Caco-2 (cell line): ENCODE measurements around the gene ZNF691. TPM values are rescaled to one million over a fixed set of nuclear protein-coding genes. Genes with fewer than 3 reads are reported as not detected.

Source experiments
- BruUV-seq: library from RNA; stranded (reverse); fragments of 400-500 nt; replicated peaks from 2 replicates; lab custom pipeline; 2021; lab: Mats Ljungman, UMichigan
- CTCF ChIA-PET: fragments of 300-600 bp; sonication (Branson Sonifier 250); formaldehyde crosslinking; loops from one replicate; lab custom pipeline; 2022; ENCODE audit warnings: antibody characterized with exemption; lab: Charles Lee
- POLR2A ChIA-PET: fragments of 300-600 bp; sonication (Branson Sonifier 250); formaldehyde crosslinking; loops from one replicate; lab custom pipeline; 2022; ENCODE audit warnings: antibody characterized with exemption; lab: Charles Lee
- DNase-seq, 2 experiments: peaks; one replicate each; pipeline versions ENCODE4 v3.0.0 to v3.0.0-alpha.2; 2020 to 2022
- H3K27me3 ChIP-seq: replicated peaks from 2 replicates; pipeline ENCODE4 v1.6.0; 2011; ENCODE audit warnings: low read length; ENCODE audit not compliant: control insufficient read depth, insufficient read depth
- H3K36me3 ChIP-seq: 2 replicates; pipeline ENCODE4 v1.5.1; 2011; ENCODE audit warnings: low read length; ENCODE audit not compliant: control insufficient read depth, insufficient read depth
- H3K4me1 ChIP-seq: fragments of 250-450 bp; sonication (Bioruptor Pico); 2 replicates; pipeline ENCODE4 v1.5.1; 2020; ENCODE audit warnings: mild to moderate bottlenecking
- H3K4me3 ChIP-seq: 2 replicates; pipeline ENCODE4 v1.5.1; 2011; ENCODE audit warnings: low read depth, mild to moderate bottlenecking, control low read depth, low read length
- H3K9me3 ChIP-seq: fragments of 250-450 bp; sonication (Bioruptor Pico); 2 replicates; pipeline ENCODE4 v1.5.1; 2020; ENCODE audit warnings: mild to moderate bottlenecking, moderate library complexity
- H3K27ac Mint-ChIP-seq: one replicate; pipeline ENCODE4 v1.8.0; 2022; ENCODE audit warnings: mixed read lengths; ENCODE audit not compliant: unreplicated experiment
- H3K27me3 Mint-ChIP-seq: one replicate; pipeline ENCODE4 v1.8.0; 2022; ENCODE audit warnings: mixed read lengths; ENCODE audit not compliant: insufficient read depth, unreplicated experiment
- H3K36me3 Mint-ChIP-seq: one replicate; pipeline ENCODE4 v1.8.0; 2022; ENCODE audit warnings: mild to moderate bottlenecking, mixed read lengths; ENCODE audit not compliant: insufficient read depth, unreplicated experiment
- H3K4me1 Mint-ChIP-seq: one replicate; pipeline ENCODE4 v1.8.0; 2022; ENCODE audit warnings: low read depth, mixed read lengths; ENCODE audit not compliant: unreplicated experiment
- H3K4me3 Mint-ChIP-seq: one replicate; pipeline ENCODE4 v1.8.0; 2022; ENCODE audit warnings: mild to moderate bottlenecking, moderate library complexity, mixed read lengths; ENCODE audit not compliant: unreplicated experiment
- H3K9me3 Mint-ChIP-seq: one replicate; pipeline ENCODE4 v1.8.0; 2022; ENCODE audit warnings: mixed read lengths; ENCODE audit not compliant: unreplicated experiment
- intact Hi-C: fragments of 100-400 bp; cut with micrococcal nuclease; formaldehyde crosslinking; loops from one replicate; pipeline ENCODE4 v1.10.0; 2022; ENCODE audit not compliant: unreplicated experiment
- total RNA-seq: library from RNA; stranded (reverse); gene quantifications from 2 replicates; pipeline ENCODE4 v1.2.3, GENCODE V29; 2022
- TF ChIP-seq, protein P1 (sequence below), 2 experiments: fragments of 200-600 bp in 1 of 2; IDR thresholded peaks; 1 replicate in 1 of 2; 2 replicates in 1 of 2; pipeline versions ENCODE4 v1.5.1 to v1.8.0; 2011 to 2022; ENCODE audit warnings: antibody characterized with exemption in 1 of 2, control low read depth in 1 of 2, inconsistent platforms in 1 of 2, low read depth in 1 of 2, low read length in 1 of 2, mild to moderate bottlenecking in 1 of 2, moderate library complexity in 1 of 2; ENCODE audit not compliant: insufficient read depth in 1 of 2, severe bottlenecking in 1 of 2, unreplicated experiment in 1 of 2

The ZNF691 gene
- total RNA-seq, 1 experiment from 2014 or later = 7.8 TPM

DNA sequence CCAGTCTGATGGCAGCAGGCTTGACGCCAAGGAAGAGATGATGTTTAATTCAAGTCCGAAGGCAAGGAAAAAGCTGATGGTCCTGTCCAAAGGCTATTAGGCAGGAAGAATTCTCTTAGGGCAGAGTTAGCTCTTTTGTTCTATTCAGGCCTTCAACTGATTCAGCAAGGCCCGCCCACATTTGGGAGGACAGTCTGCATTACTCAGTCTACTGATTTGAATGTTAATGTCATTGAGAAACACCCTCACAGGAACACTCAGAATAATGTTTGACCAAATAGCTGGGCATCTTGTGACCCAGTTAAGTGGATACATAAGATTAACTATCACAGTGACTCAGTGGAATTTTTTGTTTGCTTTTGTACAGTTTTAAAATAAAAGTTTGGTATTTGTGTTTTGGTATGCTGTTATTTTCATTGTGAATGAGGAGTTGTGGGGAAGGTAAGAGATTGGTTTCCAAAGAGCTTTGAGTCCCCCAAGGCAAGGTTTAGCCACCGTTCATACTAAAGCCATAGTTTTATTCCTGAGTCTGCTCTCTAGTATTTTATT is 1.7 kb upstream of the ZNF691 start:
- no peak for DNase-seq
- BruUV-seq = no TSS peak

DNA sequence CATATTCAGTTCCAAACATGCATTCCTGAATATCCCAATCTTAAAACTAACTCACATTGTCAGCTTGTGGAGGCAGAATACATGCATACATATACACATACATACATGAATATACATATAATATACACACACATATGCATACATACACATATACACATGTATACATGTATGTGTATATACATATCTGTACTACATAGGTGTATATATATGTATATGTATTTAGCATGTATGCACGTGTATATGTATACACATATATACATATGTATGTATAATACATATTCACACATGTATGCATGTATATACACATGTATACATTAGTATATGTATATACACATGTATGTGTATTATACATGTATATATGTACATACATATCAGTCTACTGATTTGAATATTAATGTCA is 1.2 kb upstream of the ZNF691 start:
- no peaks in the 10 kb centered on the region for H3K9me3 ChIP-seq
- Mint-ChIP-seq H3K4me3 (no peak overlapping the region), H3K9me3 (no peaks in the 10 kb centered on the region), H3K36me3 (peaks cover 18% of the 10 kb centered on the region), H3K27me3 (no peaks in the 10 kb centered on the region), H3K4me1 (peaks cover 10% of the 10 kb centered on the region), H3K27ac (no peak overlapping the region)
- DNase-seq = no peak
- no peaks in the 10 kb centered on the region for H3K36me3 ChIP-seq
- intact Hi-C loops = no loop called here
- CTCF ChIA-PET = no interaction called here
- TF ChIP-seq, protein P1, sequence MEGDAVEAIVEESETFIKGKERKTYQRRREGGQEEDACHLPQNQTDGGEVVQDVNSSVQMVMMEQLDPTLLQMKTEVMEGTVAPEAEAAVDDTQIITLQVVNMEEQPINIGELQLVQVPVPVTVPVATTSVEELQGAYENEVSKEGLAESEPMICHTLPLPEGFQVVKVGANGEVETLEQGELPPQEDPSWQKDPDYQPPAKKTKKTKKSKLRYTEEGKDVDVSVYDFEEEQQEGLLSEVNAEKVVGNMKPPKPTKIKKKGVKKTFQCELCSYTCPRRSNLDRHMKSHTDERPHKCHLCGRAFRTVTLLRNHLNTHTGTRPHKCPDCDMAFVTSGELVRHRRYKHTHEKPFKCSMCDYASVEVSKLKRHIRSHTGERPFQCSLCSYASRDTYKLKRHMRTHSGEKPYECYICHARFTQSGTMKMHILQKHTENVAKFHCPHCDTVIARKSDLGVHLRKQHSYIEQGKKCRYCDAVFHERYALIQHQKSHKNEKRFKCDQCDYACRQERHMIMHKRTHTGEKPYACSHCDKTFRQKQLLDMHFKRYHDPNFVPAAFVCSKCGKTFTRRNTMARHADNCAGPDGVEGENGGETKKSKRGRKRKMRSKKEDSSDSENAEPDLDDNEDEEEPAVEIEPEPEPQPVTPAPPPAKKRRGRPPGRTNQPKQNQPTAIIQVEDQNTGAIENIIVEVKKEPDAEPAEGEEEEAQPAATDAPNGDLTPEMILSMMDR (IDR thresholded peaks at IDR 0.05; ENCODE audit: insufficient read depth in 1 of 2, low read depth in 1 of 2, low read length in 1 of 2, severe bottlenecking in 1 of 2, unreplicated experiment in 1 of 2) = no peak
- POLR2A ChIA-PET = no interaction called here
- no peak overlapping the region for H3K4me3 ChIP-seq
- no TSS peak for BruUV-seq
- H3K27me3 ChIP-seq = no peaks in the 10 kb centered on the region
- H3K4me1 ChIP-seq = no peaks in the 10 kb centered on the region; the same call in 1 of the 2 replicates

More for the DNA sequence above, 1.7 kb upstream of the ZNF691 start:
- Histone ChIP-seq H3K4me1 (no peaks in the 10 kb centered on the region; the same call in 1 of the 2 replicates), H3K27me3 (no peaks in the 10 kb centered on the region), H3K4me3 (no peak overlapping the region), H3K36me3 (no peaks in the 10 kb centered on the region), H3K9me3 (no peaks in the 10 kb centered on the region)
- H3K4me1 Mint-ChIP-seq = peaks cover 10% of the 10 kb centered on the region
- TF ChIP-seq, protein P1 (IDR thresholded peaks at IDR 0.05; ENCODE audit: insufficient read depth in 1 of 2, low read depth in 1 of 2, low read length in 1 of 2, severe bottlenecking in 1 of 2, unreplicated experiment in 1 of 2) = no peak
- intact Hi-C loops = no loop called here
- POLR2A ChIA-PET = no interaction called here
- H3K27me3 Mint-ChIP-seq = no peaks in the 10 kb centered on the region
- H3K4me3 Mint-ChIP-seq = no peak overlapping the region
- no peak overlapping the region for H3K27ac Mint-ChIP-seq
- peaks cover 13% of the 10 kb centered on the region for H3K36me3 Mint-ChIP-seq
- H3K9me3 Mint-ChIP-seq = no peaks in the 10 kb centered on the region
- CTCF ChIA-PET = no interaction called here

DNA sequence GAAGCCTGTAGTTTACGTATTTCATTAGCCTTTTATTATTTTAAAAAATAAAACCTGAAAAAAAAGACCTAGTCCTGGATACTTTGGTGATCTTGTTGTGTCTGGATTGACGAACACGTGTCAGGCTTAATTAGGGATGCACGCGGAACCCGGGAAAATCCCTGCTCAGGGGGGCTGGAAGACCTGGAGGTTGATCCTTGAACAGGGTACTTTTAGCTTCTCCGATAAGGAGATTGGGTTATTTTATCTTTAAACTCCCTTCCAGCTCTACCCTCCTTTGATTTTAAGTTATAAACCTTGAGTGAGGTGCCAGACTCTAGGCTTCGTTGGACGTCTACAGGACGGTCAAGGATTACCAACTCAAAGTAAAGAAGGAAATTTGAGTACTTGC is 552 bp upstream of the ZNF691 start:
- H3K27me3 Mint-ChIP-seq = no peaks in the 10 kb centered on the region
- H3K4me3 Mint-ChIP-seq = peak overlapping the region; percentile 100
- CTCF ChIA-PET = interaction anchor here (0.6 to 1.7 kb wide), 11 partner anchors 8 to 532 kb away, joined by 3 to 19 read pairs (median 4); partner anchors contain the start of genes C1orf50, CFAP57, EBNA1BP2 and P3H1

More for the DNA sequence above, 552 bp upstream of the ZNF691 start:
- peaks cover 23% of the 10 kb centered on the region for H3K36me3 Mint-ChIP-seq
- H3K9me3 Mint-ChIP-seq = no peaks in the 10 kb centered on the region
- POLR2A ChIA-PET = interaction anchor here (0.6 to 1.8 kb wide), 8 partner anchors 10 to 361 kb away, joined by 3 to 13 read pairs (median 4); partner anchors contain the start of genes C1orf50, ERMAP, P3H1 and SVBP
- peak overlapping the region; percentile 94 for H3K27ac Mint-ChIP-seq
- DNase-seq = no peak
- Histone ChIP-seq H3K36me3 (no peaks in the 10 kb centered on the region), H3K9me3 (no peaks in the 10 kb centered on the region), H3K4me1 (no peaks in the 10 kb centered on the region; the same call in 1 of the 2 replicates), H3K27me3 (no peaks in the 10 kb centered on the region), H3K4me3 (peak overlapping the region; percentile 51)
- TF ChIP-seq, protein P1 (IDR thresholded peaks at IDR 0.05; ENCODE audit: insufficient read depth in 1 of 2, low read depth in 1 of 2, low read length in 1 of 2, severe bottlenecking in 1 of 2, unreplicated experiment in 1 of 2) = no peak
- BruUV-seq = no TSS peak
- H3K4me1 Mint-ChIP-seq = peaks cover 10% of the 10 kb centered on the region
- intact Hi-C loops = no loop called here
